Activated naive CD4-positive, alpha-beta T cell treated with anti-CD3 and anti-CD28 coated beads, Interleukin-2, amount 50 U/mL, for 16 hours (primary cell): ENCODE measurements around the gene RAD23B.
"Not testable (repeated sequence)": the region's sequence is repeated elsewhere in the genome, so short reads cannot be mapped to it uniquely, and the experiment has no call there.

ENCODE experiments used
- DNase-seq: peaks from one replicate; pipeline ENCODE4 v3.0.0-alpha.2; 2020

Gene RAD23B

DNA sequence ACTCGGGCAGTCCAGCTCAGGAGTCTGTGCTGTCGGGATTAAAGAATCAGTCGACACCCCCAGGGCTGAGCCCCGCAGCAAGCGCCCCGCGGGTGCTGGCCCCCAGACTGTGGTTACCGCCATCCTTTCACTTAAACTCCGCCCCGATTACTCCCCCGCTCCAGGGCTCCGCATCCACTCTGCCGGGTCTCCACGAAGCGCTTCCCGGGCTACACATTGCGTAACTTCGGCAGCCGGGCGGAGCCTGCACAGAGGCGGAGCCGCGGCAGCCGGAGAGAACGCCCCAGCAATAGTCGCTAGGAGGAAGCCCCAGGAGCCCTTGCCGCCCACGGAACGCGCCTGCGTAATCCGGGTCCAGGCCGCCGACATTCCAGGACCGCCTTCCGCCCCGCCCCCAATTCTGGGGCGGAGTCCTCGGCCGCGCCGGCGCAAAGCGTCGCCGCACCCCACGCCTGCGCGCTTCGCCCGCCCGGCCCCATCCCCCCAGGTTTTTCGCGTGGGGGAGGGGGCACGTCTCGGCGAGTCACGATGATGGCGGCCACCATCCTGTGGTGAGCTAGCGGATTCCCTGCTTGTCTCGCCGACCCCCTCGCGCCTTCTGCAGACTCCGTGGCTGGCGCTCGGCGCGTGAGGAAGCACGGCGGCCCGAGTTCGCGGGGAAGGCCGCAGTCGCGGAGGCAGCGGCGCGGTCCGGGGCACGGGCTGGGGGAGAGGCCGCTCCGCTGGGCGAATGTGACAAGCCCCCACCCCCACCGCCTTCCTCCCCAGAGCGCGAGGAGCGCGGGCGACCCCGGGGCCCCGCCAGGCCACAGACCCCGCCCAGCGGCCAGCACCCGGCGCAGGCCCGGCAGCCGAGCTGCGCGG is at the start of gene RAD23B:
RAD23B (plus strand) TSS at position 521 of the 864 bp plus-strand sequence. CDS start 351 bp downstream, outside the sequence.
- peak; percentile 99 for DNase-seq

DNA sequence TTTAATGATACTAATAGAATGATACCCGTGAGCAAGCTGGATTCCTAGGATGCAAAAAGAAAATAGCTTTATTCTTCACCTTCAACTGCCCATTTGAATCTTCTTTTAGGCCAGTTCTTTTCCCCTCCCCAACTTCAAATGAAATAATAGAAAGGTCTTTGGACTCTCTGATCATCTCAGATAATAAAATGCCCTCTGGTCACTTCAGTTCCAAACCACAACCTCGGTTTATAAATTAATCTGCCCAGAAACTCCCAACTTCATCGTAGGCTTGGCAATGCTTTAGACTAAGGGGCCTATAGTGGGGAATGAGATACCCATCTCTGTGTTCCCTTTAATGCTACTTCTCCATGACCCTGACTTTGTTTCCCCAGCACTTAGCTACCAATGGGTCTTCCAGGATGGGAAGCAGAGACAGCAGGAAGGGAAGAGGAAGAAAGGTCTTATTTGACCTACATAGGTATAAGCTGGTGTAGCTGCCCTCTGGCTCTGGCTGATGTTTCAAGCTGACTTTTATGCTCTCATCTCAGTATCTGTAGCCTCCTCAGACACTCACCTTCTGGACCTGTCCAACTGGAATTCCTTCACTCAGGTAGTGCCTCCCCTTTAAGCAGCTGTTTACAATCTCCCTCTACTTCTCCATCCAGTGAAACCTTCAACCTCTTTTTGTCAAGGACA is 47.2 kb upstream of the RAD23B start:
- no peak for DNase-seq

DNA sequence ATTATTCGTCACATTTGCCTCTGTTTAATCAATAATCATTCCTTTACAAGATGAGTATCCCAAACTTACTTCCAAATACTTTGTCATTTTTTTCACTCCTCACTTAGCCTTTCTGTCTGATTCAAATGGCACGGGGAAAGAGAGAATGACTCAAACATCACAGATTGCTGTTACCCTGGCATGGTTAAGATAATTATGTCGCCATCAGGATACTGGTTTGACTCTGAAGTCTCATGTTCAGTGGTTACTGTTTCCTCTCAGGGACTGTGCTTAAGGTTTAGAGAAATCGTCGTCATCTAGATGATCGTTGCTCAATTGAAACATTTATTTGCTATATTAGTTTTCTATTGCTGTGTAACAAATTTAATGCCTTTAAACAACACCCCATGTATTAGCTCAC is 45.2 kb upstream of the RAD23B start:
- no peak for DNase-seq

GRCh38 chr9:107239474-107239873 is 43.6 kb upstream of the RAD23B start:
- no peak for DNase-seq

DNA sequence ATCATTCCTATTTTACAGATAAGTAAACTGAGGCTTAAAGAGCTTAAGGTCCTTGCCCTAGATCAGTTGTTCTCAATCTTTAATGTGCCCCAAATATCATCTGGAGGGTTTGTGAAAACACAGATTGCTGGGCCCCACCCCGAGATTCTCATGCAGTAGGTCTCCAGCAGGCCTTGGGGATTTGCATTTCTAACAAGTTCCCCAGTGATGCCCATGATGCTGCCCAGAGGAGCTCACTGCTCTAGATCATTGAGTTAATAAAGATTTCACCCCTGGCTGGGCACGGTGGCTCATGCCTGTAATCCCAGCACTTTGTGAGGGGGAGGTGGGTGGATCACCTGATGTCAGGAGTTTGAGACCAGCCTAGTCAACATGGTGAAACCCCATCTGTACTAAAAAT is 42.8 kb upstream of the RAD23B start:
- no peak for DNase-seq

GRCh38 chr9:107242073-107243030 is 40.7 kb upstream of the RAD23B start:
- DNase-seq = no peak

GRCh38 chr9:107243742-107244141 is 39.3 kb upstream of the RAD23B start:
- DNase-seq = peak; percentile 52

- no peak for DNase-seq
Measured at GRCh38 chr9:107246259-107247254, 36.5 kb upstream of the RAD23B start.

DNA sequence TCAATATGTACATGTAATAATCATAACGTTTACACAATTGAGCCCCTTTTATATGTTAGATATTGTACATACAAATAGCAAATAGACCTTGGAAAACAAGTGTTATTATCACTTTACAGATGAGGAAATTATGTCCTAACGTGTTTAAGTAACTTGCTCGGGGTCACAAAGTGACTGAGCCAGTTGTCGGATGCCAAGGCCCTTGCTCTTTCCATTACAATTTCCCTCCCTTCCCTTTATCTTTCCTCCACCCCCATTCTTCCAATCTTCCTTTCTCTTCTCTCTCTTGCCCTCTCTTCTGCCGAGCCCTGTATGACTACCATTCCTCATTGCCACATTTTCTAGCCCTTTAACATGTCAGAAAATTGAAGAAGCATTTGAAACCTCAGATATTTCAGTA is 34.4 kb upstream of the RAD23B start:
- DNase-seq = no peak

- no peak for DNase-seq
Measured at GRCh38 chr9:107249131-107249533, 33.9 kb upstream of the RAD23B start.

DNA sequence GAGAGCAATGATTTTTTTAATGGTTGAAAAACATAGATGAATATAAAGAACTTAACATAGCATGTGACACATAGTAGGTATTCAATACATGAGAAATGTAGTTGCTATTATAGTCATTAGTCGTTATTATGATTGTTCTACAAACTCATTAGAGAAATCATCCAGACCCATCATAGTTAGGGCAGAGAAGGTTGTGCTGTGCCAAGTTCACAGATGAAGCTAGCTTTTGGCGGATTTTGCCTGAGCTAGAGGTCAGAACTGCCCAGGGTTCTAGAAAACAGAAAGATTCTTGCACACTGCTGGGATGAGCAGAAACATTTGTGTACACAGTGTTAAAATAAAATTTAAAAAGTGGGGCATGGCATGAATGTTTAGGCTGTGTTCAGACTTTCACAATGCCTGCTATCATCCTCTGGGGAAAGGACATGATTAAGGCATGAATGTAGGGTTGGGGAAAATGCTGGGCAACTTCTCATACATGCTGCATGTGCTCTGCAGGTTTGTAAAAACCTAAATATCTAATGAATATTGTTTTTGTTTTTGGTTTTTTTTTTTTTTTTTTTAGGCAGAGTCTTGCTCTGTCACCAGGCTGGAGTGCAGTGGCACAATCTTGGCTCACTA is 33.3 kb upstream of the RAD23B start:
- DNase-seq = no peak

GRCh38 chr9:107251756-107252322 is 31.2 kb upstream of the RAD23B start:
- no peak for DNase-seq

DNA sequence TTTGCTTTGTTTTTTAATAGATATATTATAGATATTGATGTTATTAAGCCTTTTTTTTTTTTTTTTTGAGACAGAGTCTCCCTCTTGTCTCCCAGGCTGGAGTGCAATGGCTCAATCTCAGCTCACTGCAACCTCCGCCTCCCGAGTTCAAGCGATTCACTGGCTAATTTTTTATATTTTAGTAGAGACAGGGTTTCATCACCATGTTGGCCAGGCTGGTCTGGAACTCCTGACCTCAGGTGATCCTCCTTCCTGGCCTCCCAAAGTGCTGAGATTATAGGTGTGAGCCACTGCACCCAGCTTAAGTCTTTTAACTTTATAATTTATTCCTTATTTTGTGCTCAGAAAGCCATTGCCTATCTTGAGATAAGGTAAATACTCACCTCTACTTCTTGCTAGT is 24.2 kb upstream of the RAD23B start:
- DNase-seq = no peak

GRCh38 chr9:107259751-107260313 is 23.2 kb upstream of the RAD23B start:
- DNase-seq = not testable (repeated sequence)

DNA sequence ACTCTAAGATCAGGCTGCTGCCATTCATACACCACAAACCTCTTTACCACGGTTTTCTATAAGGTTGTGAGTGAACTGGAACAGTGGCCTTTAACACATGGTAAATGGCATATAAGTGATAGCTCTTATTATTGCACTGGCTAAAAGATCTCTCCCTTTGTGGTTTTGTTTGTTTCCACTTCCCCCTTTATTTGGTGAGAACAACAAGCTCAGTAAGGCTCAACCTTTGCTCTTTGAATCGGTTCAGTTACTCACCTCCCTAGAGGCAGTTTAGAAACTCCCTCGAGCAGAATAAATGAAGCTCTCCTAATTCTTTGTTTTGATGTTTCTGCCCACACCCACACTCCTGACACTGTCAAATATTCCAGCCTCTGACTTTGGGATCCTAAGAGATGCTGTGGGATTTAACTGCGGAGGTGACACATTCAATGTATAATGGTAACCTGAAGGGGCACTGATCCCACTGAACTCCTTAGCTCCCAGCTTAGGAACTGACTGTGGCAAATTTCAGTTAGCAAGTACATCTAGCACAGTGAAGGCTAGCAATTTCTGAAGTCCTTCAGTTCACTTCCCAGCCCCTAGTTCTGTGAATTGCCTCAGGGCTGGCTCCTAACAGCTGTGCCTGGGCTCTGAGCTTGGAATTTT is 22.5 kb upstream of the RAD23B start:
- no peak for DNase-seq

DNA sequence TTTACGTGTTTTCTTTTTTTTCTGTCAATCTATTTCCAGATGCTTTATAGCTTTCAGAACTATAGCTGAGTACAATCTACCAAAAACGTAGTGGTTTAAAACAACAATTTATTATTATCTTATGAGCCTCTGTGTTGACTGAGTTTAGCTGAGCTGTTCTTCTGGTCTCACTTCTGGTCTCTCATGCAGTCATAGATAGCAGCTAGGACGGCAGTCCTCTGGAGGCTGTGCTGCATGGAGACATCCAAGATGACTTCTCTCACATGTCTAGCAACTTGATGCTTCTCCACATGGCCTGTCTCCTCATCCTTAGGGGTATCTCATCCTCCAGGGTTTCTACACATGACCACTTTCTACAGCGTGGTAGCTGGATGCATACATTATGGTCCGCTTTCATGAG is 22.0 kb upstream of the RAD23B start:
- no peak for DNase-seq

DNA sequence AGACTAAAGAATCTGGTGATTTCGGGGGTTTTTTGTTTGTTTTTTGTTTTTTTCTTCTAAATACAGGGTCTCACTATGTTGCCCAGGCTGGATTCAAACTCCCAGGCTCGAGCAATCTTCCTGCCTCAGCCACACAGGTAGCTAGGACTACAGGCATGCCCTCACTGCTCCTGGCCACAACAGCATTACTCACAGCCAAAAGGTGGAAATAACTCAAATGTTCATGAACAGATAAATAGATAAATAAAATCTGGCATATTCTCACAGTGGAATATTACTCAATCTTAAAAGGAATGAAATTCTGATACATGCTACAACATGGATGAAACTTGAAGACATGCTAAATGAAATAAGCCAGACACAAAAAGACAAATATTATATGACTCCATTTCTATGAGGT is 19.8 kb upstream of the RAD23B start:
- no peak for DNase-seq

- no peak for DNase-seq
Measured at GRCh38 chr9:107266624-107267368, 16.3 kb upstream of the RAD23B start.

GRCh38 chr9:107268560-107268959 is 14.5 kb upstream of the RAD23B start:
- DNase-seq = no peak
